Neural progenitor cell (in vitro differentiated cells): ENCODE data around the gene TRIP13. TPM values are rescaled to one million over a fixed set of nuclear protein-coding genes. Genes with fewer than 3 reads are reported as not detected.

Experiments used
- DNase-seq: peaks from one replicate; pipeline ENCODE4 v3.0.0-alpha.2; 2016; ENCODE audit warnings: low spot score
- H2AFZ ChIP-seq: fragments of 200-600 bp; sonication (generic); replicated peaks from 2 replicates; pipeline ENCODE4 v1.6.1; 2016; ENCODE audit warnings: antibody characterized with exemption
- H3F3A ChIP-seq: fragments of 200-600 bp; sonication (generic); 2 replicates; pipeline ENCODE4 v1.6.1; 2016; ENCODE audit warnings: antibody characterized with exemption, low read depth
- H3K27ac ChIP-seq: fragments of 200-600 bp; sonication (generic); 2 replicates; pipeline ENCODE4 v1.5.1; 2016; ENCODE audit warnings: mild to moderate bottlenecking
- H3K27me3 ChIP-seq: fragments of 200-600 bp; sonication (generic); 2 replicates; pipeline ENCODE4 v1.6.1; 2016; ENCODE audit warnings: mild to moderate bottlenecking, moderate library complexity
- H3K36me3 ChIP-seq: fragments of 200-600 bp; sonication (generic); 2 replicates; pipeline ENCODE4 v1.5.1; 2016
- H3K4me1 ChIP-seq: fragments of 200-600 bp; sonication (generic); 2 replicates; pipeline ENCODE4 v1.6.1; 2016; ENCODE audit warnings: mixed run types
- H3K4me2 ChIP-seq: fragments of 200-600 bp; sonication (generic); 2 replicates; pipeline ENCODE4 v1.6.1; 2016
- H3K4me3 ChIP-seq: fragments of 200-600 bp; sonication (generic); 2 replicates; pipeline ENCODE4 v1.5.1; 2016
- H3K79me2 ChIP-seq: fragments of 200-600 bp; sonication (generic); 2 replicates; pipeline ENCODE4 v1.6.1; 2016; ENCODE audit warnings: low read depth
- H3K9ac ChIP-seq: fragments of 200-600 bp; sonication (generic); 2 replicates; pipeline ENCODE4 v1.6.1; 2016
- H3K9me3 ChIP-seq: fragments of 200-600 bp; sonication (generic); 2 replicates; pipeline ENCODE4 v1.5.1; 2016; ENCODE audit warnings: low read depth
- H4K20me1 ChIP-seq: fragments of 200-600 bp; sonication (generic); 2 replicates; pipeline ENCODE4 v1.6.1; 2016; ENCODE audit warnings: low read depth
- H3K27ac Mint-ChIP-seq: 3 replicates; pipeline ENCODE4 v1.8.0; 2021; ENCODE audit warnings: mixed read lengths
- H3K27me3 Mint-ChIP-seq: 2 replicates; pipeline ENCODE4 v1.8.0; 2022; ENCODE audit warnings: low read depth, mild to moderate bottlenecking, inconsistent platforms, moderate library complexity, mixed read lengths; ENCODE audit not compliant: insufficient read depth
- H3K36me3 Mint-ChIP-seq: 3 replicates; pipeline ENCODE4 v1.8.0; 2021; ENCODE audit warnings: mixed read lengths
- H3K4me1 Mint-ChIP-seq: 3 replicates; pipeline ENCODE4 v1.8.0; 2021; ENCODE audit warnings: mixed read lengths
- H3K4me3 Mint-ChIP-seq: 3 replicates; pipeline ENCODE4 v1.8.0; 2021; ENCODE audit warnings: mild to moderate bottlenecking, moderate library complexity, mixed read lengths
- H3K9me3 Mint-ChIP-seq: 3 replicates; pipeline ENCODE4 v1.8.0; 2020; ENCODE audit warnings: mixed read lengths
- CTCF ChIP-seq: fragments of 200-600 bp; sonication (generic); IDR thresholded peaks from 2 replicates; pipeline ENCODE4 v1.5.1; 2017; ENCODE audit warnings: antibody characterized with exemption, mild to moderate bottlenecking
- EZH2 ChIP-seq: fragments of 200-600 bp; sonication (generic); IDR thresholded peaks from 2 replicates; pipeline ENCODE4 v1.6.1; 2017; ENCODE audit warnings: antibody characterized with exemption, mild to moderate bottlenecking, moderate library complexity
- EZH2phosphoT487 ChIP-seq: fragments of 200-600 bp; sonication (generic); IDR thresholded peaks from 2 replicates; pipeline ENCODE4 v1.6.1; 2017; ENCODE audit warnings: antibody characterized with exemption
- total RNA-seq: library from RNA; depleted of rRNA; stranded (reverse); fragments of >200 nt; gene quantifications from 2 replicates; pipeline ENCODE4 v1.2.3, GENCODE V29; 2015; ENCODE audit warnings: low replicate concordance

Gene TRIP13
- total RNA-seq, 1 donor from 2014 or later, result 32.3 TPM

GRCh38 chr5:960551-960950 is 67.9 kb downstream of the TRIP13 start:
- no peaks in the 10 kb centered on the region for H3K36me3 Mint-ChIP-seq
- Histone ChIP-seq H3K36me3 (no peaks in the 10 kb centered on the region), H3K9me3 (no peaks in the 10 kb centered on the region), H3K9ac (no peak overlapping the region), H3K79me2 (no peaks in the 10 kb centered on the region), H3F3A (no peaks in the 10 kb centered on the region), H3K4me1 (no peaks in the 10 kb centered on the region), H3K27ac (no peak overlapping the region), H2AFZ (no peak overlapping the region), H4K20me1 (no peaks in the 10 kb centered on the region), H3K4me3 (no peak overlapping the region), H3K4me2 (no peak overlapping the region), H3K27me3 (no peaks in the 10 kb centered on the region)
- peaks cover 4% of the 10 kb centered on the region for H3K27me3 Mint-ChIP-seq
- no peak overlapping the region for H3K27ac Mint-ChIP-seq
- no peak for DNase-seq
- TF ChIP-seq EZH2phosphoT487, result no peak
- no peak for TF ChIP-seq EZH2
- TF ChIP-seq CTCF, result no peak
- H3K4me1 Mint-ChIP-seq, result peaks cover 30% of the 10 kb centered on the region
- no peaks in the 10 kb centered on the region for H3K9me3 Mint-ChIP-seq
- peak overlapping the region; percentile 36 for H3K4me3 Mint-ChIP-seq

- peak overlapping the region; percentile 66 for H3K27ac Mint-ChIP-seq
- TF ChIP-seq EZH2 (no peak), EZH2phosphoT487 (no peak), CTCF (no peak)
- no peaks in the 10 kb centered on the region for H3K36me3 Mint-ChIP-seq
- no peaks in the 10 kb centered on the region for H3K79me2 ChIP-seq
- no peaks in the 10 kb centered on the region for H3K36me3 ChIP-seq
- H3K27ac ChIP-seq, result no peak overlapping the region
- peaks cover 4% of the 10 kb centered on the region for H3K27me3 Mint-ChIP-seq
- no peak overlapping the region for H3K4me3 ChIP-seq
- no peak overlapping the region for H2AFZ ChIP-seq
- no peak overlapping the region for H3K9ac ChIP-seq
- H3K9me3 Mint-ChIP-seq, result no peaks in the 10 kb centered on the region
- no peaks in the 10 kb centered on the region for H4K20me1 ChIP-seq
- H3K4me3 Mint-ChIP-seq, result no peak overlapping the region
- H3K4me1 ChIP-seq, result no peaks in the 10 kb centered on the region
- no peak for DNase-seq
- H3K9me3 ChIP-seq, result no peaks in the 10 kb centered on the region
- no peak overlapping the region for H3K4me2 ChIP-seq
- H3K4me1 Mint-ChIP-seq, result peaks cover 27% of the 10 kb centered on the region
- H3F3A ChIP-seq, result no peaks in the 10 kb centered on the region
- no peaks in the 10 kb centered on the region for H3K27me3 ChIP-seq
These were observed 68.5 kb downstream of the TRIP13 start for GRCh38 chr5:961002-961710.

GRCh38 chr5:961711-962240 is 69.1 kb downstream of the TRIP13 start:
- no peak for TF ChIP-seq EZH2phosphoT487
- no peak for TF ChIP-seq CTCF
- TF ChIP-seq EZH2, result no peak
- H3K4me3 Mint-ChIP-seq, result no peak overlapping the region
- Histone ChIP-seq H3K36me3 (no peaks in the 10 kb centered on the region), H4K20me1 (no peaks in the 10 kb centered on the region), H3K79me2 (no peaks in the 10 kb centered on the region), H3K27me3 (no peaks in the 10 kb centered on the region), H3K9ac (no peak overlapping the region), H3K9me3 (no peaks in the 10 kb centered on the region), H3K4me3 (no peak overlapping the region), H3F3A (no peaks in the 10 kb centered on the region), H3K4me2 (no peak overlapping the region), H2AFZ (no peak overlapping the region), H3K4me1 (no peaks in the 10 kb centered on the region), H3K27ac (no peak overlapping the region)
- no peak for DNase-seq
- H3K27ac Mint-ChIP-seq, result no peak overlapping the region
- peaks cover 24% of the 10 kb centered on the region for H3K4me1 Mint-ChIP-seq
- H3K36me3 Mint-ChIP-seq, result no peaks in the 10 kb centered on the region
- no peaks in the 10 kb centered on the region for H3K9me3 Mint-ChIP-seq
- H3K27me3 Mint-ChIP-seq, result peaks cover 2% of the 10 kb centered on the region
